Prostate gland (tissue), 2 donors: ENCODE data around the gene PRAMEF18.
"Not testable (repeated sequence)": the region's sequence is repeated elsewhere in the genome, so short reads cannot be mapped to it uniquely, and the experiment has no call there.

Experiments used
- CTCF ChIP-seq, 4 experiments: fragments of 200-600 bp in 2 of 4; fragments of 450-650 bp in 2 of 4; sonication (generic) in 2 of 4; IDR thresholded peaks; 1 replicate in 3 of 4; 2 replicates in 1 of 4; pipeline ENCODE4 v1.5.1; 2016 to 2019; ENCODE audit warnings: antibody characterized with exemption in 4 of 4, mild to moderate bottlenecking in 2 of 4, moderate library complexity in 2 of 4
- POLR2A ChIP-seq: fragments of 450-650 bp; IDR thresholded peaks from one replicate; pipeline ENCODE4 v1.6.1; 2016; ENCODE audit warnings: antibody characterized with exemption, mild to moderate bottlenecking

GRCh38 chr1:13231061-13231750, 5.3 kb upstream of the PRAMEF18 start:
- TF ChIP-seq CTCF (IDR thresholded peaks at IDR 0.05); POLR2A: not testable (repeated sequence)
